GM23338 (cell line): ENCODE results near the gene STAC2. TPM values are rescaled to one million over a fixed set of nuclear protein-coding genes. Genes with fewer than 3 reads are reported as not detected.

Experiments used
- ATAC-seq: fragments of 200-7000 bp; cut with Tn5 transposase; 3 replicates; pipeline ENCODE4 v1.9.1; 2020
- DNase-seq: peaks from one replicate; pipeline ENCODE4 v3.0.0-alpha.2; 2015; ENCODE audit warnings: low spot score
- H2AFZ ChIP-seq: fragments of 200-600 bp; sonication (generic); 2 replicates; pipeline ENCODE4 v1.8.0; 2016; ENCODE audit warnings: antibody characterized with exemption, mild to moderate bottlenecking, moderate library complexity
- H3F3A ChIP-seq: fragments of 200-600 bp; sonication (generic); replicated peaks from 2 replicates; pipeline ENCODE4 v1.8.0; 2017; ENCODE audit warnings: antibody characterized with exemption, mixed run types, low read depth
- H3K27ac ChIP-seq: fragments of 200-600 bp; sonication (generic); 2 replicates; pipeline ENCODE4 v1.6.1; 2016; ENCODE audit warnings: low read depth
- H3K27me3 ChIP-seq: fragments of 200-600 bp; sonication (generic); 2 replicates; pipeline ENCODE4 v1.8.0; 2016; ENCODE audit warnings: mild to moderate bottlenecking, mixed run types, moderate library complexity; ENCODE audit not compliant: insufficient read depth
- H3K36me3 ChIP-seq: fragments of 200-600 bp; sonication (generic); 2 replicates; pipeline ENCODE4 v1.8.0; 2016; ENCODE audit warnings: mild to moderate bottlenecking; ENCODE audit not compliant: insufficient read depth
- H3K4me1 ChIP-seq: fragments of 200-600 bp; sonication (generic); 2 replicates; pipeline ENCODE4 v1.8.0; 2016; ENCODE audit warnings: mild to moderate bottlenecking, moderate library complexity; ENCODE audit not compliant: insufficient read depth
- H3K4me2 ChIP-seq: fragments of 200-600 bp; sonication (generic); 2 replicates; pipeline ENCODE4 v1.7.1; 2017; ENCODE audit warnings: mixed run types
- H3K4me3 ChIP-seq: fragments of 200-600 bp; sonication (generic); 2 replicates; pipeline ENCODE4 v1.6.1; 2016; ENCODE audit warnings: mixed run types
- H3K79me2 ChIP-seq: fragments of 200-600 bp; sonication (generic); replicated peaks from 2 replicates; pipeline ENCODE4 v1.8.0; 2017; ENCODE audit warnings: mild to moderate bottlenecking; ENCODE audit not compliant: insufficient read depth
- H3K9me2 ChIP-seq: fragments of 200-600 bp; sonication (generic); 2 replicates; pipeline ENCODE4 v1.8.0; 2017; ENCODE audit not compliant: insufficient read depth
- H4K20me1 ChIP-seq: fragments of 200-600 bp; sonication (generic); replicated peaks from 2 replicates; pipeline ENCODE4 v1.8.0; 2017; ENCODE audit warnings: mild to moderate bottlenecking; ENCODE audit not compliant: insufficient read depth
- H3K27ac Mint-ChIP-seq: 2 replicates; pipeline ENCODE4 v1.8.0; 2020; ENCODE audit warnings: inconsistent platforms, mild to moderate bottlenecking, moderate library complexity, mixed read lengths
- H3K27me3 Mint-ChIP-seq: 3 replicates; pipeline ENCODE4 v1.8.0; 2022; ENCODE audit warnings: low read depth, mild to moderate bottlenecking, moderate library complexity, mixed read lengths, inconsistent platforms; ENCODE audit not compliant: insufficient read depth, poor library complexity
- H3K36me3 Mint-ChIP-seq: 3 replicates; pipeline ENCODE4 v1.8.0; 2021; ENCODE audit warnings: low read depth, mild to moderate bottlenecking, inconsistent platforms, moderate library complexity, mixed read lengths
- H3K4me1 Mint-ChIP-seq: 3 replicates; pipeline ENCODE4 v1.8.0; 2020; ENCODE audit warnings: mild to moderate bottlenecking, inconsistent platforms, mixed read lengths
- H3K4me3 Mint-ChIP-seq: 3 replicates; pipeline ENCODE4 v1.8.0; 2021; ENCODE audit warnings: moderate library complexity, mild to moderate bottlenecking, inconsistent platforms, mixed read lengths
- H3K9me3 Mint-ChIP-seq: 3 replicates; pipeline ENCODE4 v1.8.0; 2020; ENCODE audit warnings: moderate library complexity, mild to moderate bottlenecking, inconsistent platforms, mixed read lengths
- CREB1 ChIP-seq: fragments of 250-450 bp; sonication (Bioruptor Pico); IDR thresholded peaks from 2 replicates; pipeline ENCODE4 v1.5.0; 2020; ENCODE audit warnings: low read depth, mild to moderate bottlenecking, moderate library complexity
- EZH2 ChIP-seq: fragments of 200-600 bp; sonication (generic); IDR thresholded peaks from one replicate; pipeline ENCODE4 v1.8.0; 2017; ENCODE audit warnings: antibody characterized with exemption, mild to moderate bottlenecking, low read depth; ENCODE audit not compliant: unreplicated experiment
- EZH2phosphoT487 ChIP-seq: fragments of 200-600 bp; sonication (generic); IDR thresholded peaks from one replicate; pipeline ENCODE4 v1.8.1; 2018; ENCODE audit warnings: antibody characterized with exemption; ENCODE audit not compliant: unreplicated experiment
- JUNB ChIP-seq: IDR thresholded peaks from one replicate; pipeline ENCODE4 v1.6.1; 2016; ENCODE audit warnings: antibody characterized with exemption; ENCODE audit not compliant: unreplicated experiment
- POLR2AphosphoS5 ChIP-seq: IDR thresholded peaks from 2 replicates; pipeline ENCODE4 v1.6.1; 2016; ENCODE audit warnings: antibody characterized with exemption, low read depth
- STAT1 ChIP-seq: IDR thresholded peaks from one replicate; pipeline ENCODE4 v1.6.1; 2016; ENCODE audit warnings: antibody characterized with exemption; ENCODE audit not compliant: unreplicated experiment
- ZNF114 ChIP-seq: fragments of 250-450 bp; sonication (Bioruptor Pico); IDR thresholded peaks from 2 replicates; pipeline ENCODE4 v1.5.0; 2020; ENCODE audit warnings: mild to moderate bottlenecking, moderate library complexity
- polyA plus RNA-seq: library from polyadenylated mRNA; unstranded; fragments of >200 nt; fragmentation: Nextera tagmentation; extraction: Ambion mirVana; gene quantifications from 2 replicates; pipeline ENCODE4 v1.2.1, GENCODE V29; 2016
- total RNA-seq: library from RNA; depleted of rRNA; stranded (reverse); fragments of >200 nt; shearing (Covaris generic); gene quantifications from 2 replicates; pipeline ENCODE4 v1.2.3, GENCODE V29; 2014
- TF ChIP-seq, protein P1 (sequence below), 2 experiments: fragments of 200-600 bp in 1 of 2; sonication (generic) in 1 of 2; conservative IDR thresholded peaks; 2 replicates each; pipeline versions ENCODE4 v1.5.1 to v1.6.1; 2016 to 2017; ENCODE audit warnings: antibody characterized with exemption in 2 of 2, low read depth in 2 of 2, mild to moderate bottlenecking in 2 of 2, moderate library complexity in 1 of 2
- TF ChIP-seq, protein P2 (sequence below): fragments of 250-450 bp; sonication (Bioruptor Pico); IDR thresholded peaks from 2 replicates; pipeline ENCODE4 v1.5.0; 2020; ENCODE audit warnings: mild to moderate bottlenecking, moderate library complexity

STAC2 gene
- total and polyA plus RNA-seq, 2 experiments from 2014 or later = 1.9 to 3.1 TPM

DNA sequence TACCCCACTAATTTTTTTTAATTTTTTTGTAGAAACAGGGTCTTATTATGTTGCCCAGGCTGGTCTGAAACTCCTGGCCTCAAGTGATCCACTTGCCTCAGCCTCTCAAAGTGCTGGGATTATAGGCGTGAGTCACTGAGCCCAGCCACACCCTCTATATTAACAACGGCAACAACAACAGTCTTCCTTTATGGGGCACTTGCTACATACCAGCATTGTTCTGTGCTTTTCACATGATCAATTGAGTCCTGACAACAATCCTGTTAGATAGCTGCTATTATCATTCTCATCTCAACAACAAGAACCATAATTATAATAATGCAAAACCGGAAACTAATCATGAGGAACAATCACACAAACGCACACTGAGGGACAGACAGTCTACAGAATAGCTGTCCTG lies 47.2 kb downstream of the STAC2 start:
- DNase-seq (no peak), ATAC-seq (no peak)
- Mint-ChIP-seq H3K36me3 (peaks cover 34% of the 10 kb centered on the region), H3K4me3 (no peak overlapping the region), H3K9me3 (no peaks in the 10 kb centered on the region; the same call in 2 of the 3 replicates), H3K27me3 (peaks cover 21% of the 10 kb centered on the region), H3K27ac (no peak overlapping the region), H3K4me1 (peaks cover 33% of the 10 kb centered on the region)
- Histone ChIP-seq H3K27me3 (no peaks in the 10 kb centered on the region), H3K79me2 (no peaks in the 10 kb centered on the region), H3K4me3 (no peak overlapping the region), H3F3A (peaks cover 17% of the 10 kb centered on the region), H3K4me1 (peaks cover 15% of the 10 kb centered on the region), H2AFZ (no peak overlapping the region), H3K27ac (no peak overlapping the region), H3K9me2 (no peaks in the 10 kb centered on the region), H3K4me2 (no peak overlapping the region), H3K36me3 (peaks cover 8% of the 10 kb centered on the region), H4K20me1 (no peaks in the 10 kb centered on the region; the same call in 1 of the 2 replicates)
- no peak for TF ChIP-seq ZNF114 (CRISPR knock-in tag)
- TF ChIP-seq CREB1 (CRISPR knock-in tag) = no peak
- no peak for TF ChIP-seq JUNB

DNA sequence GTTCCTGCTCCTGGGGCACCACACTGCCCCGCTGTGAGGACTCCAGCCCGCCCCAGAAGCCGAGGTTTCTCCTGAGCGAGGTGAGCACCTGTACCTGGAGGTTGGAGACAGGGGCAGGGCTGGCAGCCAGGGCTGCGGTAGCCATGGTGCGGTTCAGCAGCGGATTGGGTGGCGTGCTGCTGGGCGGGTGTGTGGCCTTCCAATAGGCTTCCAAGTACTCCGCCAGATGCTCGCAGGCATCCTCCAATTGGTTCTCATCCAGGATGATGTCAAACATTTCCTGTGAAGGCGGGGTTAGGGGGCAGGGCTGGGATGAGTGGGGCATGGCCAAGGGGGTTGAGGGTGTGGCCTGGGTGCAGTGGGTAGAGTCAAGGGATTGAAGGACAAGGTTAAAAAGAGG lies 48.5 kb downstream of the STAC2 start:
- ATAC-seq = peak; percentile 92
- peaks cover 23% of the 10 kb centered on the region for H3K27me3 Mint-ChIP-seq
- H3K27ac Mint-ChIP-seq = peak overlapping the region; percentile 94
- peak; percentile 98 for DNase-seq
- H3K4me2 ChIP-seq = no peak overlapping the region
- peaks cover 17% of the 10 kb centered on the region for H3F3A ChIP-seq
- H2AFZ ChIP-seq = no peak overlapping the region
- no peak overlapping the region for H3K27ac ChIP-seq
- no peaks in the 10 kb centered on the region for H3K79me2 ChIP-seq
- H3K4me1 ChIP-seq = peaks cover 18% of the 10 kb centered on the region
- no peaks in the 10 kb centered on the region for H3K9me2 ChIP-seq
- peaks cover 39% of the 10 kb centered on the region for H3K4me1 Mint-ChIP-seq
- no peaks in the 10 kb centered on the region; the same call in 2 of the 3 replicates for H3K9me3 Mint-ChIP-seq
- peak overlapping the region; percentile 67 for H3K4me3 Mint-ChIP-seq
- H3K36me3 ChIP-seq = no peaks in the 10 kb centered on the region
- TF ChIP-seq CREB1 (CRISPR knock-in tag) (peak; percentile 75), POLR2AphosphoS5 (peak; percentile 56), STAT1 (no peak)
- H4K20me1 ChIP-seq = no peaks in the 10 kb centered on the region
- peaks cover 23% of the 10 kb centered on the region for H3K36me3 Mint-ChIP-seq
- H3K27me3 ChIP-seq = no peaks in the 10 kb centered on the region
- no peak overlapping the region for H3K4me3 ChIP-seq

DNA sequence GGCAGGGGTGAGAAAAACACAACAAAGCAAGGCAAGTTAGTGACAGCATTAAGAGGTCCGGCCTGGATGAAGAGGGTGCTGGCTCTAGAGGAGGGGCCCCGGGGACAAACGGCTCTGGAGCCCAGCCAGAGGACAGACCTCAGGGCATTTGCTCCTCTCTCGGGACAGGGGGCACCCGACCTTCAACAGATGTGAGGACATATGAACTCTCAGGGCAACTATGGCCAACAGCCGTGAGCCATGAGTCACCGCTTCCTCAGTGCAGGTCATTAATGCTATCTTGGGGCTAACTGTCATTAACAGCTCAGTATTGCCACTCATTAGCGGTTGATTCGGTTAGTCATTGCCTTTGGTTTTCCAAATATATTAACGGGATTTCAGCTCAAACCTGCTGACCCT lies 50.1 kb downstream of the STAC2 start:
- Histone ChIP-seq H3K4me3 (no peak overlapping the region), H2AFZ (no peak overlapping the region), H3K36me3 (no peaks in the 10 kb centered on the region), H3K79me2 (no peaks in the 10 kb centered on the region), H4K20me1 (no peaks in the 10 kb centered on the region), H3K4me2 (no peak overlapping the region), H3K9me2 (no peaks in the 10 kb centered on the region), H3K4me1 (peaks cover 18% of the 10 kb centered on the region), H3K27me3 (no peaks in the 10 kb centered on the region), H3F3A (peaks cover 17% of the 10 kb centered on the region), H3K27ac (no peak overlapping the region)
- H3K9me3 Mint-ChIP-seq = no peaks in the 10 kb centered on the region; the same call in 2 of the 3 replicates
- peaks cover 44% of the 10 kb centered on the region for H3K4me1 Mint-ChIP-seq
- H3K27ac Mint-ChIP-seq = no peak overlapping the region
- ATAC-seq = no peak
- H3K36me3 Mint-ChIP-seq = peaks cover 19% of the 10 kb centered on the region
- H3K4me3 Mint-ChIP-seq = no peak overlapping the region; the same call in 2 of the 3 replicates
- peaks cover 23% of the 10 kb centered on the region for H3K27me3 Mint-ChIP-seq
- DNase-seq = no peak
- TF ChIP-seq EZH2 (no peak), POLR2AphosphoS5 (no peak), STAT1 (no peak), EZH2phosphoT487 (no peak), ZNF114 (CRISPR knock-in tag) (no peak)
- TF ChIP-seq, protein P1, sequence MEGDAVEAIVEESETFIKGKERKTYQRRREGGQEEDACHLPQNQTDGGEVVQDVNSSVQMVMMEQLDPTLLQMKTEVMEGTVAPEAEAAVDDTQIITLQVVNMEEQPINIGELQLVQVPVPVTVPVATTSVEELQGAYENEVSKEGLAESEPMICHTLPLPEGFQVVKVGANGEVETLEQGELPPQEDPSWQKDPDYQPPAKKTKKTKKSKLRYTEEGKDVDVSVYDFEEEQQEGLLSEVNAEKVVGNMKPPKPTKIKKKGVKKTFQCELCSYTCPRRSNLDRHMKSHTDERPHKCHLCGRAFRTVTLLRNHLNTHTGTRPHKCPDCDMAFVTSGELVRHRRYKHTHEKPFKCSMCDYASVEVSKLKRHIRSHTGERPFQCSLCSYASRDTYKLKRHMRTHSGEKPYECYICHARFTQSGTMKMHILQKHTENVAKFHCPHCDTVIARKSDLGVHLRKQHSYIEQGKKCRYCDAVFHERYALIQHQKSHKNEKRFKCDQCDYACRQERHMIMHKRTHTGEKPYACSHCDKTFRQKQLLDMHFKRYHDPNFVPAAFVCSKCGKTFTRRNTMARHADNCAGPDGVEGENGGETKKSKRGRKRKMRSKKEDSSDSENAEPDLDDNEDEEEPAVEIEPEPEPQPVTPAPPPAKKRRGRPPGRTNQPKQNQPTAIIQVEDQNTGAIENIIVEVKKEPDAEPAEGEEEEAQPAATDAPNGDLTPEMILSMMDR (conservative IDR thresholded peaks at IDR 0.05; ENCODE audit: low read depth in 2 of 2) = no peak
- TF ChIP-seq, protein P2, sequence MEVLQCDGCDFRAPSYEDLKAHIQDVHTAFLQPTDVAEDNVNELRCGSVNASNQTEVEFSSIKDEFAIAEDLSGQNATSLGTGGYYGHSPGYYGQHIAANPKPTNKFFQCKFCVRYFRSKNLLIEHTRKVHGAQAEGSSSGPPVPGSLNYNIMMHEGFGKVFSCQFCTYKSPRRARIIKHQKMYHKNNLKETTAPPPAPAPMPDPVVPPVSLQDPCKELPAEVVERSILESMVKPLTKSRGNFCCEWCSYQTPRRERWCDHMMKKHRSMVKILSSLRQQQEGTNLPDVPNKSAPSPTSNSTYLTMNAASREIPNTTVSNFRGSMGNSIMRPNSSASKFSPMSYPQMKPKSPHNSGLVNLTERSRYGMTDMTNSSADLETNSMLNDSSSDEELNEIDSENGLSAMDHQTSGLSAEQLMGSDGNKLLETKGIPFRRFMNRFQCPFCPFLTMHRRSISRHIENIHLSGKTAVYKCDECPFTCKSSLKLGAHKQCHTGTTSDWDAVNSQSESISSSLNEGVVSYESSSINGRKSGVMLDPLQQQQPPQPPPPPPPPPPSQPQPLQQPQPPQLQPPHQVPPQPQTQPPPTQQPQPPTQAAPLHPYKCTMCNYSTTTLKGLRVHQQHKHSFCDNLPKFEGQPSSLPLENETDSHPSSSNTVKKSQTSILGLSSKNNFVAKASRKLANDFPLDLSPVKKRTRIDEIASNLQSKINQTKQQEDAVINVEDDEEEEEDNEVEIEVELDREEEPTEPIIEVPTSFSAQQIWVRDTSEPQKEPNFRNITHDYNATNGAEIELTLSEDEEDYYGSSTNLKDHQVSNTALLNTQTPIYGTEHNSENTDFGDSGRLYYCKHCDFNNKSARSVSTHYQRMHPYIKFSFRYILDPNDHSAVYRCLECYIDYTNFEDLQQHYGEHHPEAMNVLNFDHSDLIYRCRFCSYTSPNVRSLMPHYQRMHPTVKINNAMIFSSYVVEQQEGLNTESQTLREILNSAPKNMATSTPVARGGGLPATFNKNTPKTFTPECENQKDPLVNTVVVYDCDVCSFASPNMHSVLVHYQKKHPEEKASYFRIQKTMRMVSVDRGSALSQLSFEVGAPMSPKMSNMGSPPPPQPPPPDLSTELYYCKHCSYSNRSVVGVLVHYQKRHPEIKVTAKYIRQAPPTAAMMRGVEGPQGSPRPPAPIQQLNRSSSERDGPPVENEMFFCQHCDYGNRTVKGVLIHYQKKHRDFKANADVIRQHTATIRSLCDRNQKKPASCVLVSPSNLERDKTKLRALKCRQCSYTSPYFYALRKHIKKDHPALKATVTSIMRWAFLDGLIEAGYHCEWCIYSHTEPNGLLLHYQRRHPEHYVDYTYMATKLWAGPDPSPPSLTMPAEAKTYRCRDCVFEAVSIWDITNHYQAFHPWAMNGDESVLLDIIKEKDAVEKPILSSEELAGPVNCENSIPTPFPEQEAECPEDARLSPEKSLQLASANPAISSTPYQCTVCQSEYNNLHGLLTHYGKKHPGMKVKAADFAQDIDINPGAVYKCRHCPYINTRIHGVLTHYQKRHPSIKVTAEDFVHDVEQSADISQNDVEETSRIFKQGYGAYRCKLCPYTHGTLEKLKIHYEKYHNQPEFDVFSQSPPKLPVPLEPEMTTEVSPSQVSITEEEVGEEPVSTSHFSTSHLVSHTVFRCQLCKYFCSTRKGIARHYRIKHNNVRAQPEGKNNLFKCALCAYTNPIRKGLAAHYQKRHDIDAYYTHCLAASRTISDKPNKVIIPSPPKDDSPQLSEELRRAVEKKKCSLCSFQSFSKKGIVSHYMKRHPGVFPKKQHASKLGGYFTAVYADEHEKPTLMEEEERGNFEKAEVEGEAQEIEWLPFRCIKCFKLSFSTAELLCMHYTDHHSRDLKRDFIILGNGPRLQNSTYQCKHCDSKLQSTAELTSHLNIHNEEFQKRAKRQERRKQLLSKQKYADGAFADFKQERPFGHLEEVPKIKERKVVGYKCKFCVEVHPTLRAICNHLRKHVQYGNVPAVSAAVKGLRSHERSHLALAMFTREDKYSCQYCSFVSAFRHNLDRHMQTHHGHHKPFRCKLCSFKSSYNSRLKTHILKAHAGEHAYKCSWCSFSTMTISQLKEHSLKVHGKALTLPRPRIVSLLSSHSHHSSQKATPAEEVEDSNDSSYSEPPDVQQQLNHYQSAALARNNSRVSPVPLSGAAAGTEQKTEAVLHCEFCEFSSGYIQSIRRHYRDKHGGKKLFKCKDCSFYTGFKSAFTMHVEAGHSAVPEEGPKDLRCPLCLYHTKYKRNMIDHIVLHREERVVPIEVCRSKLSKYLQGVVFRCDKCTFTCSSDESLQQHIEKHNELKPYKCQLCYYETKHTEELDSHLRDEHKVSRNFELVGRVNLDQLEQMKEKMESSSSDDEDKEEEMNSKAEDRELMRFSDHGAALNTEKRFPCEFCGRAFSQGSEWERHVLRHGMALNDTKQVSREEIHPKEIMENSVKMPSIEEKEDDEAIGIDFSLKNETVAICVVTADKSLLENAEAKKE (CRISPR knock-in tag) = no peak
